H9 (cell line): ENCODE measurements around the gene LRP1B. TPM values are rescaled to one million over a fixed set of nuclear protein-coding genes. Genes with fewer than 3 reads are reported as not detected.

Source experiments
- DNase-seq: peaks from one replicate; pipeline ENCODE4 v3.0.0-alpha.2; 2017
- H2AFZ ChIP-seq: one replicate; pipeline ENCODE4 v1.6.1; 2013; ENCODE audit warnings: mild to moderate bottlenecking, low read length, control low read depth, moderate library complexity
- H2AK5ac ChIP-seq: 2 replicates; pipeline ENCODE4 v1.6.1; 2013; ENCODE audit warnings: low read length, control low read depth, mixed read lengths; ENCODE audit not compliant: insufficient read length
- H2BK120ac ChIP-seq: one replicate; pipeline ENCODE4 v1.6.1; 2013; ENCODE audit warnings: low read depth, mild to moderate bottlenecking, low read length, control low read depth, inconsistent platforms; ENCODE audit not compliant: poor library complexity, severe bottlenecking
- H2BK12ac ChIP-seq: 2 replicates; pipeline ENCODE4 v1.6.1; 2013; ENCODE audit warnings: low read length, control low read depth, mixed read lengths, low read depth; ENCODE audit not compliant: insufficient read length
- H2BK15ac ChIP-seq: 2 replicates; pipeline ENCODE4 v1.6.1; 2013; ENCODE audit warnings: low read depth, low read length, control low read depth
- H2BK20ac ChIP-seq: one replicate; pipeline ENCODE4 v1.6.1; 2013; ENCODE audit warnings: low read depth, mild to moderate bottlenecking, low read length, control low read depth, inconsistent platforms; ENCODE audit not compliant: poor library complexity, severe bottlenecking
- H2BK5ac ChIP-seq: 2 replicates; pipeline ENCODE4 v1.6.1; 2013; ENCODE audit warnings: low read length, control low read depth, mixed read lengths; ENCODE audit not compliant: insufficient read length
- H3K14ac ChIP-seq: 2 replicates; pipeline ENCODE4 v1.6.1; 2013; ENCODE audit warnings: low read length, control low read depth; ENCODE audit not compliant: insufficient read depth
- H3K18ac ChIP-seq: 2 replicates; pipeline ENCODE4 v1.6.1; 2013; ENCODE audit warnings: low read depth, mild to moderate bottlenecking, mixed read lengths, low read length, control low read depth; ENCODE audit not compliant: insufficient read length
- H3K23ac ChIP-seq: 2 replicates; pipeline ENCODE4 v1.6.1; 2013; ENCODE audit warnings: low read length, control low read depth, mixed read lengths, low read depth; ENCODE audit not compliant: insufficient read length
- H3K23me2 ChIP-seq: 2 replicates; pipeline ENCODE4 v1.6.1; 2013; ENCODE audit warnings: low read depth, mild to moderate bottlenecking, mixed read lengths, low read length, control low read depth; ENCODE audit not compliant: insufficient read length, poor library complexity, severe bottlenecking
- H3K27ac ChIP-seq: 2 replicates; pipeline ENCODE4 v1.5.1; 2013; ENCODE audit warnings: low read length, control low read depth, mixed read lengths, low read depth; ENCODE audit not compliant: insufficient read length
- H3K27me3 ChIP-seq: 2 replicates; pipeline ENCODE4 v1.6.1; 2013; ENCODE audit warnings: low read length, control low read depth, inconsistent platforms; ENCODE audit not compliant: insufficient read depth
- H3K4ac ChIP-seq: 2 replicates; pipeline ENCODE4 v1.6.1; 2013; ENCODE audit warnings: low read depth, mild to moderate bottlenecking, control low read depth, inconsistent platforms, low read length, moderate library complexity
- H3K4me1 ChIP-seq: 2 replicates; pipeline ENCODE4 v1.6.1; 2013; ENCODE audit warnings: low read length, control low read depth, inconsistent platforms; ENCODE audit not compliant: insufficient read depth
- H3K4me2 ChIP-seq: 2 replicates; pipeline ENCODE4 v1.6.1; 2013; ENCODE audit warnings: low read length, control low read depth, mixed read lengths; ENCODE audit not compliant: insufficient read length, insufficient read depth
- H3K56ac ChIP-seq: 2 replicates; pipeline ENCODE4 v1.6.1; 2013; ENCODE audit warnings: low read depth, mild to moderate bottlenecking, mixed read lengths, low read length, control low read depth; ENCODE audit not compliant: insufficient read length
- H3K79me1 ChIP-seq: 2 replicates; pipeline ENCODE4 v1.6.1; 2013; ENCODE audit warnings: low read depth, mild to moderate bottlenecking, moderate library complexity, low read length, control low read depth, inconsistent platforms; ENCODE audit not compliant: insufficient read depth, poor library complexity, severe bottlenecking
- H3K79me2 ChIP-seq: 2 replicates; pipeline ENCODE4 v1.6.1; 2013; ENCODE audit warnings: low read length, control low read depth, inconsistent platforms; ENCODE audit not compliant: insufficient read depth
- H3K9ac ChIP-seq: 2 replicates; pipeline ENCODE4 v1.6.1; 2013; ENCODE audit warnings: low read length, control low read depth, mixed read lengths; ENCODE audit not compliant: insufficient read length; ENCODE audit errors: extremely low read depth
- H3K9me3 ChIP-seq: one replicate; pipeline ENCODE4 v1.6.1; 2013; ENCODE audit warnings: low read depth, low read length, inconsistent platforms; ENCODE audit not compliant: control insufficient read depth
- H3T11ph ChIP-seq: one replicate; pipeline ENCODE4 v1.6.1; 2013; ENCODE audit warnings: mild to moderate bottlenecking, low read length, control low read depth, inconsistent platforms
- H4K20me1 ChIP-seq: one replicate; pipeline ENCODE4 v1.6.1; 2013; ENCODE audit not compliant: control insufficient read depth, insufficient read length, insufficient read depth
- H4K5ac ChIP-seq: 2 replicates; pipeline ENCODE4 v1.6.1; 2013; ENCODE audit warnings: low read depth, mild to moderate bottlenecking, mixed read lengths, low read length, control low read depth; ENCODE audit not compliant: insufficient read length
- H4K8ac ChIP-seq: replicated peaks from 2 replicates; pipeline ENCODE4 v1.6.1; 2013; ENCODE audit warnings: low read length, control low read depth, mixed read lengths, low read depth; ENCODE audit not compliant: insufficient read length
- H4K91ac ChIP-seq: 2 replicates; pipeline ENCODE4 v1.6.1; 2013; ENCODE audit warnings: low read depth, mild to moderate bottlenecking, moderate library complexity, mixed read lengths, low read length, control low read depth; ENCODE audit not compliant: insufficient read length
- H3K27ac Mint-ChIP-seq, 3 experiments: 2 replicates in 2 of 3; 3 replicates in 1 of 3; pipeline ENCODE4 v1.8.0; 2020 to 2021; ENCODE audit warnings: mixed read lengths in 3 of 3, mild to moderate bottlenecking in 1 of 3, moderate library complexity in 1 of 3
- H3K27me3 Mint-ChIP-seq: 2 replicates; pipeline ENCODE4 v1.8.0; 2021; ENCODE audit warnings: low read depth, mild to moderate bottlenecking, moderate library complexity, mixed read lengths
- H3K36me3 Mint-ChIP-seq, 3 experiments: 2 replicates in 2 of 3; 3 replicates in 1 of 3; pipeline ENCODE4 v1.8.0; 2020 to 2021; ENCODE audit warnings: low read depth in 3 of 3, mixed read lengths in 3 of 3; ENCODE audit not compliant: insufficient read depth in 1 of 3
- H3K4me1 Mint-ChIP-seq, 2 experiments: 2 replicates each; pipeline ENCODE4 v1.8.0; 2020; ENCODE audit warnings: mixed read lengths in 2 of 2
- H3K4me3 Mint-ChIP-seq, 2 experiments: 2 replicates in 1 of 2; 3 replicates in 1 of 2; pipeline ENCODE4 v1.8.0; 2020 to 2021; ENCODE audit warnings: mild to moderate bottlenecking in 2 of 2, mixed read lengths in 2 of 2, moderate library complexity in 1 of 2
- H3K9me3 Mint-ChIP-seq, 2 experiments: 2 replicates in 1 of 2; 3 replicates in 1 of 2; pipeline ENCODE4 v1.8.0; 2020; ENCODE audit warnings: mild to moderate bottlenecking in 2 of 2, mixed read lengths in 2 of 2, moderate library complexity in 1 of 2
- CTCF ChIP-seq: fragments of 200-600 bp; sonication (generic); conservative IDR thresholded peaks from 3 replicates; pipeline ENCODE4 v1.8.0; 2021; ENCODE audit warnings: antibody characterized with exemption, mild to moderate bottlenecking
- WGBS: extraction: QIAGEN DNeasy Blood & Tissue Kit; methylation state at CpG from one replicate; pipeline ENCODE4 v1.1.7; 2013; ENCODE audit warnings: missing lambda C conversion rate, low lambda C conversion rate, mixed read lengths; ENCODE audit not compliant: insufficient read length; ENCODE audit errors: extremely low coverage; 5-methylcytosine and 5-hydroxymethylcytosine counted together
- total RNA-seq: library from RNA; stranded (reverse); gene quantifications from 2 replicates; pipeline ENCODE4 v1.2.1, GENCODE V29; 2021

Gene LRP1B
- total RNA-seq, 1 experiment from 2014 or later, result not detected

DNA sequence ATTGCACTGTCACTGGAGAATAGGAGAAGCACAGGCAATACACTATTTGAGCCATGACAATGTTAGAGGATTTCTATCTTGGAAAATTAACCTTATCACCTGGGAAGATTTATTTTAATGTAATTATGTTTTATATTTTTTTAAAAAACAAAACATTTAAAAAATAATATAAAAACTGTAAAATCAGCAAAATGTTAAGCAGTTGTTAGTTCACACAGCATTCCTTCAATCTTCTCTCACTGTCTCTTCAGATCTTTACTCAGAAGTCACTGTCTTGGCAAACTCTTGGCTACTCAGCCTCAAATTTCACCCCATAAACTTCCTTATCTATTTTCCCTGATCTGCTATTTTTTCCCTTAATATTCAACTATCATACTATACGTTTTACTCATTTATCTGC is 1322.6 kb downstream of the LRP1B start:
- Histone ChIP-seq H2BK5ac (no peak overlapping the region), H2AK5ac (no peak overlapping the region), H4K5ac (no peak overlapping the region), H3K14ac (no peak overlapping the region), H4K20me1 (no peaks in the 10 kb centered on the region), H3K23me2 (no peaks in the 10 kb centered on the region), H3K9ac (no peak overlapping the region), H3K18ac (no peak overlapping the region), H2BK120ac (no peak overlapping the region), H2BK12ac (no peak overlapping the region), H3K4me2 (no peak overlapping the region), H3K27me3 (no peaks in the 10 kb centered on the region), H3K23ac (no peak overlapping the region), H3K79me2 (no peaks in the 10 kb centered on the region), H3K9me3 (no peaks in the 10 kb centered on the region), H3K56ac (no peak overlapping the region), H4K8ac (no peak overlapping the region), H2BK20ac (no peak overlapping the region), H4K91ac (no peak overlapping the region), H3K27ac (no peak overlapping the region), H3K79me1 (no peaks in the 10 kb centered on the region), H2BK15ac (no peak overlapping the region), H3K4me1 (no peaks in the 10 kb centered on the region), H3T11ph (no peak overlapping the region), H3K4ac (no peak overlapping the region), H2AFZ (no peak overlapping the region)
- no peak overlapping the region for H3K4me3 Mint-ChIP-seq
- H3K36me3 Mint-ChIP-seq, result no peaks in the 10 kb centered on the region
- TF ChIP-seq CTCF, result no peak
- 100% methylated on average over 1 of the region's 1 CpG for WGBS
- no peaks in the 10 kb centered on the region for H3K27me3 Mint-ChIP-seq
- no peak overlapping the region for H3K27ac Mint-ChIP-seq
- peaks cover 0 to 3% of the 10 kb centered on the region in 2 experiments; a peak in 1 of 4 replicates for H3K4me1 Mint-ChIP-seq
- no peaks in the 10 kb centered on the region for H3K9me3 Mint-ChIP-seq
- no peak for DNase-seq
